ENCODE measurements around the gene ARHGAP20. TPM values are rescaled to one million over a fixed set of nuclear protein-coding genes. Genes with fewer than 3 reads are reported as not detected.

ARHGAP20 gene
- total RNA-seq, 1 donor from 2014 or later: 0.62 TPM

DNA sequence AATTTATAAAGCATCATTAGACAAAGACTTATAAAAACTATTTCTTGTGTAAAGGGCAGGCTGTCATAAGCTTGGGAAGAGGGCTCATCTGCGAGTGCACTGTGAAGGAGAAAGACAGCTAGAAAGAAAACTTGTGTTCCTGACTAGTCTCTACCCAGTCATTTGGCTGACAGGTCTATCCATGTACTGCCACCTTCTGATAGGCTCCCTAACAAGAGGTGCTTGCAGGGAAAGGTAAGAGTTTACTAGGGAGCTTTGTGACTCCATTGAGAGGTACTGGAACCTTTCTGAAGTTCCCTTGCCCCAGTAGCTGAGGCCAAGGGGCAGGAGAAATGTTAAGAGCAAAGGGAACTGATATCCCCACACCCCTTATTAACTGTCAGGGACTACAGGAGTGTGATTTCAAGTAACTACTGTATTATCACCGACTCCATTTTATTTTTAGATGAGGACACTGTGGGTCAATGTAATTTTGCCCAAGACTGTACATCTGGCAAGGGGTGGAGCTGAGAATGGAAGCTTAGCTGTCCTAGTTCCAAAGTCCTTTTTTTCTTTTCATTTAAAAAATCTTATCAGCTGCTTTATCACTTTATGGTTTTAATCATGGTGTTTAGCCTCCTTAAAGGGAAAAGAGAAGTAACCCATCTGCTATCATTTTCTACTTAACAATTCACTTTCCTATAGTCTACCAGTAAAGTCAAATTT is 129.4 kb downstream of the ARHGAP20 start:
- Mint-ChIP-seq H3K36me3 (ENCODE audit: low read depth) (peaks cover 2% of the 10 kb centered on the region), H3K4me3 (ENCODE audit: unreplicated experiment) (no peak overlapping the region), H3K27me3 (ENCODE audit: low read depth) (no peaks in the 10 kb centered on the region), H3K27ac (ENCODE audit: unreplicated experiment) (no peak overlapping the region), H3K9me3 (ENCODE audit: low read depth) (no peaks in the 10 kb centered on the region), H3K4me1 (ENCODE audit: low read depth) (no peaks in the 10 kb centered on the region)
- TF ChIP-seq, protein P1, sequence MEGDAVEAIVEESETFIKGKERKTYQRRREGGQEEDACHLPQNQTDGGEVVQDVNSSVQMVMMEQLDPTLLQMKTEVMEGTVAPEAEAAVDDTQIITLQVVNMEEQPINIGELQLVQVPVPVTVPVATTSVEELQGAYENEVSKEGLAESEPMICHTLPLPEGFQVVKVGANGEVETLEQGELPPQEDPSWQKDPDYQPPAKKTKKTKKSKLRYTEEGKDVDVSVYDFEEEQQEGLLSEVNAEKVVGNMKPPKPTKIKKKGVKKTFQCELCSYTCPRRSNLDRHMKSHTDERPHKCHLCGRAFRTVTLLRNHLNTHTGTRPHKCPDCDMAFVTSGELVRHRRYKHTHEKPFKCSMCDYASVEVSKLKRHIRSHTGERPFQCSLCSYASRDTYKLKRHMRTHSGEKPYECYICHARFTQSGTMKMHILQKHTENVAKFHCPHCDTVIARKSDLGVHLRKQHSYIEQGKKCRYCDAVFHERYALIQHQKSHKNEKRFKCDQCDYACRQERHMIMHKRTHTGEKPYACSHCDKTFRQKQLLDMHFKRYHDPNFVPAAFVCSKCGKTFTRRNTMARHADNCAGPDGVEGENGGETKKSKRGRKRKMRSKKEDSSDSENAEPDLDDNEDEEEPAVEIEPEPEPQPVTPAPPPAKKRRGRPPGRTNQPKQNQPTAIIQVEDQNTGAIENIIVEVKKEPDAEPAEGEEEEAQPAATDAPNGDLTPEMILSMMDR (IDR thresholded peaks at IDR 0.05): no peak
- no peak for DNase-seq (ENCODE audit: low spot score)

DNA sequence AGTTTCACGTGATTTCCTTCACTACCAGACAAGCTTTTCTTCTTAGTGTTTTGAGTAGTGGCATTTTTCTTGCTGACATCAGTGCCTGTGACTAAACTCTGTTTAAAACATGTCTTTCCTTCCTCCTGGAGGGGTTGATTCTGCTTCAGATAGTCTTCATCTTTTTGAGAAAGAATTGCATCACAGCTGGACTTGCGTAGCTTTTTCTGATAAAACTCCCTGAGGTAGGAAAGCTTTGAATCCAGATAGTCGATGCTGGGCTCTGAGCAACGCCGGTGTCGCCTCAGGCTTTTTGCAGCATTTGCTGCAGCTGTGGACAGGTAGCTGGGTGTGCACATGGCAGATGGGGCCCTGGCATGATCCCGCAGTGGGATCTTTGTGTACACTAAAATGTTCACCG is 131.7 kb downstream of the ARHGAP20 start:
- peaks cover 2% of the 10 kb centered on the region for H3K36me3 Mint-ChIP-seq (ENCODE audit: low read depth)
- H3K27me3 Mint-ChIP-seq (ENCODE audit: low read depth): no peaks in the 10 kb centered on the region
- H3K4me3 Mint-ChIP-seq (ENCODE audit: unreplicated experiment): no peak overlapping the region
- TF ChIP-seq, protein P1 (IDR thresholded peaks at IDR 0.05): no peak
- no peak for DNase-seq (ENCODE audit: low spot score)
- no peak overlapping the region for H3K27ac Mint-ChIP-seq (ENCODE audit: unreplicated experiment)
- H3K9me3 Mint-ChIP-seq (ENCODE audit: low read depth): no peaks in the 10 kb centered on the region
- no peaks in the 10 kb centered on the region for H3K4me1 Mint-ChIP-seq (ENCODE audit: low read depth)

DNA sequence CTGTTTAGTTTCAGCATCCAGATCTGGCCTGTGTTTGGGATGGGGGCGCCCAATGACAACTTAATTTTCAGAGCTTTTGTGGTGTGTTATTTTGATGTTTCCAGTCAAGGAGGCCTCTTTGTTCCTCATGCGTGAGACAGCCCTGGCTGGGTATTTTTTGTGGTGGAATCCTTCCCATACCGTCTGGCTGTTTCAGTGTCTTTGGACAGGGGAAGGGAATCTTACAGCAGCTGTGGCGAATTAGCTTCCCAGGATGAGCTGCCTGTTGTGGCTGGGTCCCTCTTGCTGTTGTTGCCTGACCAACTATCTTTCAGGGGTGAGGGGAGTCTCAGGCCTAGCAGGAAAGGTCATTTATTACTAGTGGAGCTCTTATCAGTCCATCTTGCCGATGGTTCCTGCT is 138.8 kb downstream of the ARHGAP20 start:
- no peak overlapping the region for H3K27ac Mint-ChIP-seq (ENCODE audit: unreplicated experiment)
- TF ChIP-seq, protein P1 (IDR thresholded peaks at IDR 0.05): no peak
- no peaks in the 10 kb centered on the region for H3K36me3 Mint-ChIP-seq (ENCODE audit: low read depth)
- DNase-seq (ENCODE audit: low spot score): no peak
- no peaks in the 10 kb centered on the region for H3K4me1 Mint-ChIP-seq (ENCODE audit: low read depth)
- no peak overlapping the region for H3K4me3 Mint-ChIP-seq (ENCODE audit: unreplicated experiment)
- H3K9me3 Mint-ChIP-seq (ENCODE audit: low read depth): no peaks in the 10 kb centered on the region
- peaks cover 16% of the 10 kb centered on the region for H3K27me3 Mint-ChIP-seq (ENCODE audit: low read depth)

DNA sequence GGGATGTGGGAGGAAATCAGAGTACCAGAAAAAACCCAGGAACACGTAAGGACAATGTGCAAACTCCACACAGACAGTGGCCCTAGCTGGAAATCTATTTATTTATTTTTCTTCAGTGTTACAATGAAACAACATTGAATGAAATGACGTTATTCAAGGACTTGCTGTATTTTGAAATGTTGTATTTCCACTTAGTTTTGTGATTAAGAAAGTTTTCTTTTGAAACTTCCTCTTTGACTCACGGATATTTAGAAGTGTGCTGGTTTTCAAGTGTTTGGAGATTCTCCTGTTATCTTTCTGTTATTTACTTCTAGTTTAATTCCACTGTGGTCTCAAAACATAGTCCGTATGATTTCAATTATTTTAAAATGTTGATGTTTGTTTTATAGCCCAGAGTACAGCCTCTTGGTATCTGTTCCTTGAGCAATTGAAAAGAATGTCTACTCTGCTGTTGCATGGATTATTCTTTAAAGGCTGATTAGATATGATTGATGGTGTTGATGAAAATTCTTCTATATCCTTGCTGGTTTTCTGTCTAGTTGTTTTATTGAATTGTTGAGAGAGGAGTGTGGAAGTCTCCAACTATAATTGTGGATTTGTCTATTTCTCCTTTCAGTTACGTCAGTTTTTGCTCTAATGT is 141.0 kb downstream of the ARHGAP20 start:
- Mint-ChIP-seq H3K9me3 (ENCODE audit: low read depth) (no peaks in the 10 kb centered on the region), H3K36me3 (ENCODE audit: low read depth) (no peaks in the 10 kb centered on the region), H3K27me3 (ENCODE audit: low read depth) (peaks cover 20% of the 10 kb centered on the region), H3K4me1 (ENCODE audit: low read depth) (no peaks in the 10 kb centered on the region), H3K4me3 (ENCODE audit: unreplicated experiment) (no peak overlapping the region), H3K27ac (ENCODE audit: unreplicated experiment) (no peak overlapping the region)
- TF ChIP-seq, protein P1 (IDR thresholded peaks at IDR 0.05): no peak
- no peak for DNase-seq (ENCODE audit: low spot score)

DNA sequence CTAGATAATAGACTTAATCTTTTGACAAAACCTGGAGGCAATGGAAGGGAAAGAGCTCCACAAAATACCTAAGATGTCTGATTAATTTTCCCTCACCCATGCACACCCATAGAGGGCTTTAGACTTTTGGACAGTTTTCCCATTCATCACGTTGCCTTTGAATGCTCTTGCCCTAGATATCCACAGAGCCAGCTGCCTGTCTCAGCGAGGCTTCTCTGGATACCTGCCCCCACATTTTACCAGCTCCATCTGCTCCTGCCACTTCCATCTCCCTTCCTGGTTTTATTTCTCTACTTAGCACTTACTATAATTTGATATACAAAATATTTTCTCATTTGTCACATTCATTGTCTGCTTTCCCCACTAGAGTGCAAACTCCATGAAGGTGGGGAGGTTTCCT is 145.7 kb downstream of the ARHGAP20 start:
- no peak overlapping the region for H3K4me3 Mint-ChIP-seq (ENCODE audit: unreplicated experiment)
- TF ChIP-seq, protein P1 (IDR thresholded peaks at IDR 0.05): no peak
- H3K27ac Mint-ChIP-seq (ENCODE audit: unreplicated experiment): no peak overlapping the region
- DNase-seq (ENCODE audit: low spot score): no peak
- H3K9me3 Mint-ChIP-seq (ENCODE audit: low read depth): no peaks in the 10 kb centered on the region
- no peaks in the 10 kb centered on the region for H3K36me3 Mint-ChIP-seq (ENCODE audit: low read depth)
- peaks cover 21% of the 10 kb centered on the region for H3K27me3 Mint-ChIP-seq (ENCODE audit: low read depth)
- H3K4me1 Mint-ChIP-seq (ENCODE audit: low read depth): no peaks in the 10 kb centered on the region

Measured in chondrocyte (in vitro differentiated cells).